ENCODE measurements around the gene AGPAT3. TPM values are rescaled to one million over a fixed set of nuclear protein-coding genes. Genes with fewer than 3 reads are reported as not detected.

The AGPAT3 gene
- total RNA-seq, 1 donor from 2014 or later, result 39.1 TPM

DNA sequence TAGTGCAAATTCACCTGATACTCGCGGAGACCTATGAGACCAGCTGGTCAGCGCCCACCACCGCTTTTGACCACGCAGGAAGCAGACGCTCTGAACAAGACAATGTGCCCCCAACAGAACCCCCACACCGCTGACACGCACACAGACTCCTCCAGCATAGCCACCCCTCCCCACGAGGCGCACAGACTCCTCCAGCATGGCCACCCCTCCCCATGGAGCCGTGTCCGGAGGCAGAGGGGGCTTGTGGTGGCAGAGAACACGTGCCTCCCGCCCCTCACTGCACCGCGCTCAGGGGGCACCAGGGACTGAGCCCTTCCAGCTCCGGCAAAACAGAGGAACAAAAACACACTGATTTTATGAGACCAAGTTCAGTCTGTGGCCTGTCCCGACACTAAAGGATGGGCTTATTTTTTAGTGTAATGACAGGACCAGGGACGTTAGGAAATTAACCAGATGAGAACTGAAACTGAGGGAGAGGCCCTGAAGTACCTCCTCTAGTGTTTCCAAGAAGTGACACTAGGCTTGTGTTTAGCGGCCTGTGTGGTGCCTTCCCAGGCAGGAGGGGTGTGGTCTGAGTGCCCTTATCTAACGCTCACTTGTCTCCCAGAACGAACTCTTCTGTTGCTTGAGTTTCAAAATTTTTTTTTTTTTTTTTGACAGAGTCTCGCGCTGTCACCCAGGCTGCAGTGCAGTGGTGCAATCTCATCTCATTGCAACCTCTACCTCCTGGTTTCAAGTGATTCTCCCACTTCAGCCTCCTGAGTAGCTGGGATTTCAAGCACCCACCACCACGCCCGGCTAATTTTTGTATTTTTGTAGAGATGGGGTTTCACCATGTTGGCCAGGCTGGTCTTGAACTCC is 10.0 kb upstream of the AGPAT3 start:
- DNase-seq (ENCODE audit: low read depth), result no peak
- H3K4me3 ChIP-seq (ENCODE audit: low read depth, low read length), result no peak overlapping the region
- TF ChIP-seq, protein P1, sequence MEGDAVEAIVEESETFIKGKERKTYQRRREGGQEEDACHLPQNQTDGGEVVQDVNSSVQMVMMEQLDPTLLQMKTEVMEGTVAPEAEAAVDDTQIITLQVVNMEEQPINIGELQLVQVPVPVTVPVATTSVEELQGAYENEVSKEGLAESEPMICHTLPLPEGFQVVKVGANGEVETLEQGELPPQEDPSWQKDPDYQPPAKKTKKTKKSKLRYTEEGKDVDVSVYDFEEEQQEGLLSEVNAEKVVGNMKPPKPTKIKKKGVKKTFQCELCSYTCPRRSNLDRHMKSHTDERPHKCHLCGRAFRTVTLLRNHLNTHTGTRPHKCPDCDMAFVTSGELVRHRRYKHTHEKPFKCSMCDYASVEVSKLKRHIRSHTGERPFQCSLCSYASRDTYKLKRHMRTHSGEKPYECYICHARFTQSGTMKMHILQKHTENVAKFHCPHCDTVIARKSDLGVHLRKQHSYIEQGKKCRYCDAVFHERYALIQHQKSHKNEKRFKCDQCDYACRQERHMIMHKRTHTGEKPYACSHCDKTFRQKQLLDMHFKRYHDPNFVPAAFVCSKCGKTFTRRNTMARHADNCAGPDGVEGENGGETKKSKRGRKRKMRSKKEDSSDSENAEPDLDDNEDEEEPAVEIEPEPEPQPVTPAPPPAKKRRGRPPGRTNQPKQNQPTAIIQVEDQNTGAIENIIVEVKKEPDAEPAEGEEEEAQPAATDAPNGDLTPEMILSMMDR (conservative IDR thresholded peaks at IDR 0.05; ENCODE audit: low read depth, low read length), result no peak

DNA sequence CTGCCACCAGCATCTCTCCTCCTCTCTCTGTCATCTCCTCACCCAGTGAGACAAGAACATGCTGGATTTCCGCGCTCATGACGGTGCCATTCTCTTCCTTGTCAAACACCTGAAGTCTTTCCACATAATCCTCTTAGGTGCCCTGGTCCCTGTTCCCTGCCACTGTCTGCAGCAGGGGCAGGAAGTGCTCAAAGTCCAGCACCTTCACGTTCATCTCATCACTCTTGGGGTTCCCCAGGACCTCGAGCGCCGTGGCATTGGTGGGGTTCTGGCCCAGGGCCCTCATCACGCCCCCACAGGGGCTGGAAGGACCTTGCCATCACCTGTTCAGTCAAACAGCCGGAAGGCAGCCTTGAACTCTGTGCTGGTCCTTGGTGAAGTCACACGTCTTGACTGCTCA is 9.1 kb upstream of the AGPAT3 start:
- TF ChIP-seq, protein P1 (conservative IDR thresholded peaks at IDR 0.05; ENCODE audit: low read depth, low read length), result no peak
- no peak for DNase-seq (ENCODE audit: low read depth)
- H3K4me3 ChIP-seq (ENCODE audit: low read depth, low read length), result no peak overlapping the region

DNA sequence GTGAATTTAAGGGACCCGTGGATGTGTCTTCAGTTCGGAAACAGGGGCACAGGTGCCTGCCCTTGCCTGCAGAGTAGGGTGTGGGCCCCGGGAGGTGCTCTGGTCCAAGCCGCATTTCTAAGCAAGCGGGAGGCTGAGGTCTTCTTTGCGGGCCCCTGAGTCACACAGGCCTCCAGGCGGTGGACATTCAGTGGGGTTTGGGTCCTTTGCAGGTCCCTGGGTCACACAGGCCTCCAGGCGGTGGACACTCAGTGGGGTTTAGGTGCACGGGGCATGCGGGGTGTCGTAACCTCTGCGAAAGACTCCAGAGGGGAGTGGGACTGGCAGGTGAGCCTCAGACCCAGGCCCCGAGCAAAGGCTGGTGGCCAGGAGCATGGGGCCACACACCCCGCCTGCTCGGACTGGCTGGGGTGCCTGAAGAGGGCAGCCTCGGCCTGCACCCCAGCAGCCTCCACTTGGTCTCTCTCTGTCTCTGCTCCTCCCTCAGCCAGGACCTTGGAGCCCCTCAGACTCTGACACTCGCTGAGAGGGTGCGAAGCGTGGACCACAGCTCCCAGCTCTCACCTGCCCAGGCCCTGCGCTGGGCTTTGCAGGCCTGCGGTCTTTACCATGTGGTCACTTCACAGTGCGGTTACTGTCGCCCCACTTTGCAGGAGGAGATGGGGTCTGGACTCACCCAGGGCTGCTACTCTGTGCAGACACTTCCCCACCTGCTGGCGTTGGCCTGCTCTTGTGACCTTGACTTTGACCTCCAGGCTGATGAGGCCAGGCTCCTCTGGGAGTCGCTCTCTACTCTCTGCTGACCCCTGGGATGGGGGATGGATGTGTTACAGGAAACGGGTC is 6.0 kb upstream of the AGPAT3 start:
- no peak overlapping the region for H3K4me3 ChIP-seq (ENCODE audit: low read depth, low read length)
- TF ChIP-seq, protein P1 (conservative IDR thresholded peaks at IDR 0.05; ENCODE audit: low read depth, low read length), result no peak
- DNase-seq (ENCODE audit: low read depth), result no peak

DNA sequence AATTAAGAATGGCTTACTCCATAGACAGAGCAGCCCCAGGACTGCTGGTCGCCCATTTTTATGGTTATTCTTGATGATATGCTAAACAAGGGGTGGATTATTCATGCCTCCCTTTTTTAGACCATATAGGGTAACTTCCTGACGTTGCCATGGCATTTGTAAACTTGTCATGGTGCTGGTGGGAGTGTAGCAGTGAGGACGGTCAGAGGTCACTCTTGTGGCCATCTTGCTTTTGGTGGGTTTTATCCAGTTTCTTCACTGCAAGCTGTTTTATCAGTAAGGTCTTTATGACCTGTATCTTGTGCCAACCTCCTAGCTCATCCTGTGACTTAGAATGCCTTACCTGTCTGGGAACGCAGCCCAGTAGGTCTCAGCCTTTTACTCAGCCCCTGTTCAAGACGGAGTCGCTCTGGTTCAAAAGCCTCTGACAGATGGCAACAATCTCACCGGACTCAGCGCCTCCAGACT is 5.2 kb upstream of the AGPAT3 start:
- TF ChIP-seq, protein P1 (conservative IDR thresholded peaks at IDR 0.05; ENCODE audit: low read depth, low read length), result no peak
- DNase-seq (ENCODE audit: low read depth), result no peak
- H3K4me3 ChIP-seq (ENCODE audit: low read depth, low read length), result no peak overlapping the region

DNA sequence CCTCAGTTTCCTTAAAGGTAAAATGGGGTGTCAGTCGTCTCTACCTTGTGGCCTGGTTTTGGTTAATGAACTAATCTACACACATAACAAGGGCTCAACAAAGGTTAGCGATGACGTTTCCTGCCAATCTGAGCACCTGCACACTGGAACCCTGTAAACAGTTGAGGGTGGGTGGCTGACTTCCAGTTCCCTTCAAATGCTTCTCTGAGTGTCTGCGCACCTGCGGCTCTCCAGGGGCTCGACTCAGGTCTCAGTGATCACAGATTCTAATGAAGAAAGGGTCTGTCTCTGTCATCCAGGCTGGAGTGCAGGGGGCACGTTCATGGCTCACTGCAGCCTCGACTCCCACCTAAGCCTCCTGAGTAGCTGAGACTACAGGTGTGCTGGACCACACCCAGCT is 3.3 kb upstream of the AGPAT3 start:
- TF ChIP-seq, protein P1 (conservative IDR thresholded peaks at IDR 0.05; ENCODE audit: low read depth, low read length), result no peak
- H3K4me3 ChIP-seq (ENCODE audit: low read depth, low read length), result no peak overlapping the region
- no peak for DNase-seq (ENCODE audit: low read depth)

GRCh38 chr21:43864313-43864961 is 586 bp upstream of the AGPAT3 start:
- TF ChIP-seq, protein P1 (conservative IDR thresholded peaks at IDR 0.05; ENCODE audit: low read depth, low read length), result no peak
- no peak for DNase-seq (ENCODE audit: low read depth)

More at GRCh38 chr21:43864313-43864961, 586 bp upstream of the AGPAT3 start:
- H3K4me3 ChIP-seq (ENCODE audit: low read depth, low read length), result peak overlapping the region; percentile 62
